Mononuclear cell (primary cell): ENCODE measurements around the gene MRS2. TPM values are rescaled to one million over a fixed set of nuclear protein-coding genes. Genes with fewer than 3 reads are reported as not detected.
"Not testable (repeated sequence)": the region's sequence is repeated elsewhere in the genome, so short reads cannot be mapped to it uniquely, and the experiment has no call there.

ENCODE experiments used
- H3K27me3 ChIP-seq: 2 replicates; pipeline ENCODE4 v1.6.0; 2011; ENCODE audit warnings: low read length, control low read depth; ENCODE audit not compliant: insufficient read depth
- H3K4me1 ChIP-seq: 2 replicates; pipeline ENCODE4 v1.5.1; 2011; ENCODE audit warnings: mild to moderate bottlenecking, low read length, control low read depth; ENCODE audit not compliant: insufficient read depth
- H3K4me3 ChIP-seq: 2 replicates; pipeline ENCODE4 v1.5.1; 2011; ENCODE audit warnings: mild to moderate bottlenecking, low read length, moderate library complexity
- H3K9me3 ChIP-seq: 2 replicates; pipeline ENCODE4 v1.5.1; 2011; ENCODE audit warnings: low read depth, mild to moderate bottlenecking, control low read depth, low read length
- total RNA-seq: library from RNA; depleted of rRNA; stranded (reverse); fragments of >200 nt; gene quantifications from one replicate; pipeline ENCODE4 v1.2.3, GENCODE V29; 2012

Gene MRS2, protein sequence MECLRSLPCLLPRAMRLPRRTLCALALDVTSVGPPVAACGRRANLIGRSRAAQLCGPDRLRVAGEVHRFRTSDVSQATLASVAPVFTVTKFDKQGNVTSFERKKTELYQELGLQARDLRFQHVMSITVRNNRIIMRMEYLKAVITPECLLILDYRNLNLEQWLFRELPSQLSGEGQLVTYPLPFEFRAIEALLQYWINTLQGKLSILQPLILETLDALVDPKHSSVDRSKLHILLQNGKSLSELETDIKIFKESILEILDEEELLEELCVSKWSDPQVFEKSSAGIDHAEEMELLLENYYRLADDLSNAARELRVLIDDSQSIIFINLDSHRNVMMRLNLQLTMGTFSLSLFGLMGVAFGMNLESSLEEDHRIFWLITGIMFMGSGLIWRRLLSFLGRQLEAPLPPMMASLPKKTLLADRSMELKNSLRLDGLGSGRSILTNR
- 6.7 TPM for total RNA-seq

DNA sequence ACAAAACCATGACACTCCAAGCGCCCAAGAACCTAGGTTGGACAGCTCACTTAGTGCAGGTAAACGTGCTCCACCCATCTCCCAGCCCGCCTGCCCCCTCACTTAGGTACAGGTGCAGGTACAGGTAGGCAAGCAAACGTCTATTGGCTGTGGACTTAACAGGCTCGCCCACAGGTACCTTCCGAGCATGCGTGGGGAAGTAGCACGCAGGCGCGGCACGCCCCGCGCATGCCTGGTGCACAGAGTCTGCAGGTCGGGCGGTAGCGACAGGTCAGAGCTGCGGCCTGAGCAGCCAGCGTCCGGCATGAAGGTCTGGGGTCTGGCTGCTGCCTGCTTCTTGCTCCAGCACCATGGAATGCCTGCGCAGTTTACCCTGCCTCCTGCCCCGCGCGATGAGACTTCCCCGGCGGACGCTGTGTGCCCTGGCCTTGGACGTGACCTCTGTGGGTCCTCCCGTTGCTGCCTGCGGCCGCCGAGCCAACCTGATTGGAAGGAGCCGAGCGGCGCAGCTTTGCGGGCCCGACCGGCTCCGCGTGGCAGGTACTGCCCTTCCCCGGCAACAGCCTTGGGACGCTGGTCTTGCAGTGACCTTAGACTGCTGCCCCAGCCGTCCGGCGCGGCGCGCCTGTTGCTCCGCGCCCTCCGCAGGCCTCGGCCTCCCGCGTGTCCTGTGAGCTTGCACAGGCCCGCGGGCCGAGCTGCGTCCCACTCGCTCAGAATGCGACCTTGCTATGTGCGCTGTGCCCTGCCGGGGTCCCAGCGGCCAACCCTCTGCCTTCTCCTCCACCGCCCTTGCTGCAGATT lies at the start of gene MRS2:
Gene MRS2 (plus strand): TSS at position 240 of the 804 bp plus-strand sequence. CDS start 111 bp downstream, at position 351.
- no peaks in the 10 kb centered on the region for H3K27me3 ChIP-seq
- no peaks in the 10 kb centered on the region for H3K9me3 ChIP-seq
- H3K4me3 ChIP-seq: peak within 1 kb of the TSS; percentile 77
- peaks cover 11% of the 10 kb centered on the region for H3K4me1 ChIP-seq

DNA sequence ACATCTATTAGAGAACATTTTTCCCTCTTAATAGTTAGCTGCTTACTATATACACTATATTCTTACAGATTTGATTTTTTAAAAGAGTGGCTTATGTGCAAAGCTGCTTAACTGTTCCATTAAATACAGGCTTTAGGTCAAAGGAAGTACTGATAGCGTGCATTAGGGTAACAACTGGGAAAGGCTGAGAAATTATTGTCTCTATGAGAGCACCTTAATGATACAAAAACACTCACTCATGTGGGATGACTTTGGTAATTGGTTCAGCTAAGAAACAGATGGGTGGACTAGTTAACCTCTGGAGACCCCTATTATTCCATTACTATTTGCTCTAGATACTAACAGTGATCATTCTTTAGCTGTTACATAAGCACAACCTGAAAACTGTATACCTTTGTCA lies 48.9 kb upstream of the MRS2 start:
- Histone ChIP-seq H3K9me3 (no peaks in the 10 kb centered on the region), H3K27me3 (peaks cover 23% of the 10 kb centered on the region), H3K4me1 (peaks cover 12% of the 10 kb centered on the region), H3K4me3 (no peak overlapping the region)

DNA sequence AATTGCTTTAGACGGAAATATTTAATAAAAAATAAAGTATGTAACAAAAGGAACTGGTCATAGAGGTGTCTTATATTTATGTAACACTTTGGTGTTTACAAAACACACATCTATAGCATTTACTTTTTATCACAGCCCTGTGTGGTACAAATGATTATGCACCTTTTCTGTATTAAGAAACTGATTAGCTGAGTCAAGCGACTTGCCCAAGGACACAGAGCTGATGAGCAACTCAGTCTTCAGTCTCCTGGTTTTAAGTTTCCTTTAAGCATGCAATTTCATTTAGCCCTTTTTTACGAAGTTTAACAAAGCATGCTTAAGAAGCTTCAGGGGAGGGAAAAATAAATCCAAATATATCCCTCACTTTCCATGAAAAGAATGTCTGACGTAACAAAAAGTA lies 47.3 kb upstream of the MRS2 start:
- H3K4me3 ChIP-seq: no peak overlapping the region
- peaks cover 22% of the 10 kb centered on the region for H3K4me1 ChIP-seq
- H3K27me3 ChIP-seq: peaks cover 23% of the 10 kb centered on the region
- no peaks in the 10 kb centered on the region for H3K9me3 ChIP-seq

DNA sequence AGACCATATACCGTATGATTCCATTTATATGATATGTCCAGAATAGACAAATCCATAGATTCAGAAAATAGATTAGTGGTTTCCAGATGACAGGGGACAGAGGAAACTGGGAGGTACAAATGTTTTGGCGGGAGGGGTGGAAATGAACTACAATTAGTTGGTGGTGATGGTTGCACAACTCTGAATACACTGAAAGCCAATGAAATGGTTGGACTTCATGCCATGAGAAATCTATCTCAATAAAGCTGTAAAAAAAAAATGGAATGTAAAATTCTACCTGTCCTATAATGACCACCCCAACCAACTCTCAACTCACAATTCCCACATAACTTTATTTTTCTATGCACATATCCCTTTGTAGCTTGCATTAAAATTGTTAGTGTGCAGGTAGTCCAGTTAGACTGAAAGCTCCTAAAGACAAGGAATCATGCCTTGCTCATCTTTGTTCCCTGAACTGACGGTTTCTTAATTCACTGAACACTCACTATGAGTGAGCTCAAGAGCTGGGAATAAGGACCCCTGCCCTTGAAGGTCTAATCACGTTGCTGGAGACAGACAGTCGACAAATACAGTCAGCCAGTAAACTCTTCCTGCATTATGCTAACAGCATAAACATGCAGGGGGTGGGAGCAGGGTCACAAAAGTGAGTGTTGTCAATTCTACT lies 46.3 kb upstream of the MRS2 start:
- no peaks in the 10 kb centered on the region for H3K9me3 ChIP-seq
- peaks cover 25% of the 10 kb centered on the region for H3K27me3 ChIP-seq
- no peak overlapping the region for H3K4me3 ChIP-seq
- peaks cover 22% of the 10 kb centered on the region for H3K4me1 ChIP-seq

DNA sequence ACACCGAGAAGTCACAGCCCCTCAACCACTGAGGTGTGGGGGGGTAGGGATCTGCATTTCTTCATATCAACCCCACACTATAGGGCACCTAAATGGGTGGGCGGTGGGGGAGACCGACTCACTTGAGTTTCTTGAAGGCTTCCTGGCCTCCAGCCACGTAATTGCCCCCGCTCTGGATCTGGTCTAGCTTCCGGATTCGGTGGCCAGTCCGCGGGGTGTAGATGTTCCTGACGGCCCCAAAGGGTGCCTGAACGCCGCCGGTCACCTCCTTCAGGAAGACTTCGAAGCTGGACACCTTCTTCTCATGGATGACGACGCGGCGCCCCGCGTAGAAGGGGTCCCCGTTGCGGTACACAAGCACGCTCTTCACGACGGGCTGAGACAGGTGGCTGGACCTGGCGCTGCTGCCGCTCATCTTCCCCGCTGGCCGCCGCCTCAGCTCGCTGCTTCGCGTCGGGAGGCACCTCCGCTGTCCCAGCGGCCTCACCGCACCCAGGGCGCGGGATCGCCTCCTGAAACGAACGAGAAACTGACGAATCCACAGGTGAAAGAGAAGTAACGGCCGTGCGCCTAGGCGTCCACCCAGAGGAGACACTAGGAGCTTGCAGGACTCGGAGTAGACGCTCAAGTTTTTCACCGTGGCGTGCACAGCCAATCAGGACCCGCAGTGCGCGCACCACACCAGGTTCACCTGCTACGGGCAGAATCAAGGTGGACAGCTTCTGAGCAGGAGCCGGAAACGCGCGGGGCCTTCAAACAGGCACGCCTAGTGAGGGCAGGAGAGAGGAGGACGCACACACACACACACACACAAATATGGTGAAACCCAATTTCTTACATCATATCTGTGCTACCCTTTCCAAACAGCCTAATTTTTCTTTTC lies 45.2 kb upstream of the MRS2 start, which contains the start of gene DCDC2:
Gene DCDC2 (minus strand): TSS at position 724 of the 883 bp plus-strand sequence. CDS start 309 bp downstream, at position 415.
- Histone ChIP-seq H3K4me1 (peaks cover 22% of the 10 kb centered on the region), H3K4me3 (peak within 1 kb of the TSS; percentile 2), H3K9me3 (no peaks in the 10 kb centered on the region), H3K27me3 (peaks cover 29% of the 10 kb centered on the region)

DNA sequence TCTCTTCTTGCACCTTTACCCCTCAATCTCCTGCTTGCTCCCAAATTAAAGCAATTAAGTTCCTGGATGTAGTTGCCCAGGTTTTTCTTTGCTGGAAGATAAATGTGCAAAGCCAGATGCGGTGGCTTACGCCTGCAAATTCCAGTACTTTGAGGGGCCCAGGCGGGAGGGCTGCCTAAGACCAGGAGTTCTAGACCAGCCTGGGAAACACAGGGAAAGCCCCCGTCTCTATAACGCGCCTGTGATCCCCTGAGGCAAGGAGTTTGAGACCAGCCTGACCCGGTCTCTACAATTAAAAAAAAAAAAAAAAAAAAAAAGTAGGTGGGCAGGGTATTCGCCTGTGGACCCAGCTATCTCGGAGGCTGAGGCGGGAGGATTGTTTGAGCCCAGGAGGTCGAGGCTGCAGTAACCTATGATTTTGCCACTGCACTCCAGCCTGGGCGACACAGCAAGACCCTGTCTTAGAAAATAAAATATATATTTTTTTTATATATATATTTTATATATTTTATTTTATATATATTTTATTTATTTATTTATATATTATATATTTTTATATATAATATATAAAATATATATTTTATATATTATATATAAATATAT lies 44.4 kb upstream of the MRS2 start:
- peaks cover 22% of the 10 kb centered on the region for H3K4me1 ChIP-seq
- H3K9me3 ChIP-seq: no peaks in the 10 kb centered on the region
- peak overlapping the region; percentile 2 for H3K4me3 ChIP-seq
- peaks cover 29% of the 10 kb centered on the region for H3K27me3 ChIP-seq

DNA sequence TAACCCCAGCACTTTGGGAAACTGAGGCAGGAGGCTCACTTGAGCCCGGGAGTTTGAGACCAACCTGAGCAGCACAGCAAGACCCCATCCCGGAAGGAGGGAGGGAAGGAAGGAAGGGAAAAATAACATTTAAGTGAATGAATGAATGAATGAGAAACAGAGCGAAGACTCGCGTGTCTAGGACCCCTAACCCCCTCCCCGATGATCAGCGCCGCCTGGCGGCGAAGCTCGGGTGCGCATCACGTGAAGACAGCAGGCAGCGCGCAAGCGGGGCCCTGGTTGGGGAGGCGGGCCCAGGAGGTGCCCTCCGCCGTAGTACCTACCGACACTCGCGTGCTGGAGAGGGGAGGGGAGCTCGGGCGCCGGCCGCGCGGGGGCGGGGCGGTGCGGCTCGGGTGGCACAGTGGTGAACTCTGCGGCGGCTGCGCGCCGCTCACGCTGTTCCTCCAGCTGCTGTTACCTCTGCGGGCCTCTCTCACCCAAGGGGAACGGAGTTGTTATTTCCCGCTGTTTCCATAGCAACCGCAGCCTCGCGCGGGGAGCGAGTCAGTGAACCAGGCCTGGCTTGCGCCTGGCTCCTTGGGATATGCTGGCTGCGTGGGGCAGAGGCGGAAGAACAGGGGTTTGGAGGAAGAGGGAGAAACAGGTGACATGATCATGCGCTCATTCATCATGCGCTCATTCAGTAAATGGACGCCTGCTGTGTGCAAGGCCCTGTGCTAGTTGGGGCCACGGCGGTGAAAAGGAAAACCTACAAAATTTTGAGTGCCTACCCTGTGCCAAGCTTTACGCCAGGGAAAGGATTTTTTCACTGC lies 42.9 kb upstream of the MRS2 start:
- Histone ChIP-seq H3K9me3 (no peaks in the 10 kb centered on the region), H3K4me3 (peak overlapping the region; percentile 12)

DNA sequence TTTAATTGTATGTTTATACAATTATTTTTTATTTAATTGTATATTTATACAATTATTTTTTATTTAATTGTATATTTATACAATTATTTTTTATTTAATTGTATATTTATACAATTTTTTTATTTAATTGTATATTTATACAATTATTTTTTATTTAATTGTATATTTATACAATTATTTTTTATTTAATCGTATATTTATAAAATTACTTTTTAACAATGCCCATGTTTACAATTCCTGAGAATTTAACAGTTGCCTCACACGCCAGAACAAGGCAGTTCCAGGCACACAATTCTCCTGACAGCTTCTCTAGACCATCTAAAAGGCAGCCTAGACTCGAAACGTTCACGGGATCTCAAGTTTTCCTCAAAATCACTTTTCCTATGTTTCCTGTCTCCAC lies 40.4 kb upstream of the MRS2 start:
- H3K4me3 ChIP-seq, H3K9me3 ChIP-seq: not testable (repeated sequence)
- Histone ChIP-seq H3K4me1 (peaks cover 21% of the 10 kb centered on the region), H3K27me3 (peaks cover 20% of the 10 kb centered on the region)

More for the DNA sequence above, 42.9 kb upstream of the MRS2 start:
- H3K4me1 ChIP-seq: peaks cover 22% of the 10 kb centered on the region
- peaks cover 35% of the 10 kb centered on the region for H3K27me3 ChIP-seq

DNA sequence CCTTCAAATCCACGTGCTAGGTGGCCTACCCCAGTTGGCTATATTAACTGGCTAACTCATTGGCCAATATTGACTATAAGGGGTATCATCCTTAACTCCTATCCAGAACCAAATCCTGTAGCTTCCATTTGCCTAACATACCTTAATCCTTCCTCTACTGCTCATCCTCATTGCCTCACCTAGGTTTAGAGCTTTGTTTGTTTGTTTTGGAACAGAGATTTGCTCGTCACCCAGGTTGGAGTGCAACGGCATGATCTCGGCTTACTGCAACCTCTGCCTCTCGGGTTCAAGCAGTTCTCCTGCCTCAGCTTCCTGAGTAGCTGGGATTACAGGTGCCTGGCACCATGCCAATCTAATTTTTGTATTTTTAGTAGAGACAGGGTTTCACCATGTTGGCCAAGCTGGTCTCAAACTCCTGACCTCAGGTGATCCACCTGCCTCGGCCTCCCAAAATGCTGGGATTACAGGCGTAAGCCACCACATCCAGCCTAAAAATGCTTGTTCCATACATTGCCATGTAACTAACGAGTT lies 37.6 kb upstream of the MRS2 start:
- not testable (repeated sequence) for H3K4me3 ChIP-seq, H3K9me3 ChIP-seq

DNA sequence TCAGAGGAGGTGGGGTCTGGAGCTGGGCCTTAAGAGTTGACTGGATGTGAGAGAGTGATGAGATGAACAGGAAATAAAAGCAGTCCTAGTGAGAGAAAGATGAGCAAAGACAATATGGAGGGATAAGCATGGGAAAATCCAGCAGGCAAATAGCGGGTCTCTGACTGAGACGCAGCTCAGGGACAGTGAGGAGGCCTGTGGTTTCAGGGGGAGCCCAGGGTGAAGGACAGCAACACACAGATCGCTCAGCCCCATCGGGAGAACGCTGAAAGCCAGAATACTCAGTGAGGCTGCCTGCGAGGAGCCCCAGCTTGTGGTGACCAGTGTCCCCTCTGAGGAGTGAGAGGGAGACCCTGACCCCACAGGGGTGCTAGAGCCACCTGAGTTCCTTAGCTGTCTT lies 28.1 kb upstream of the MRS2 start:
- no peaks in the 10 kb centered on the region for H3K4me1 ChIP-seq
- no peak overlapping the region for H3K4me3 ChIP-seq
- H3K9me3 ChIP-seq: no peaks in the 10 kb centered on the region
- no peaks in the 10 kb centered on the region for H3K27me3 ChIP-seq

More for the DNA sequence above, 37.6 kb upstream of the MRS2 start:
- not testable (repeated sequence) for H3K4me1 ChIP-seq
- peaks cover 12% of the 10 kb centered on the region for H3K27me3 ChIP-seq

DNA sequence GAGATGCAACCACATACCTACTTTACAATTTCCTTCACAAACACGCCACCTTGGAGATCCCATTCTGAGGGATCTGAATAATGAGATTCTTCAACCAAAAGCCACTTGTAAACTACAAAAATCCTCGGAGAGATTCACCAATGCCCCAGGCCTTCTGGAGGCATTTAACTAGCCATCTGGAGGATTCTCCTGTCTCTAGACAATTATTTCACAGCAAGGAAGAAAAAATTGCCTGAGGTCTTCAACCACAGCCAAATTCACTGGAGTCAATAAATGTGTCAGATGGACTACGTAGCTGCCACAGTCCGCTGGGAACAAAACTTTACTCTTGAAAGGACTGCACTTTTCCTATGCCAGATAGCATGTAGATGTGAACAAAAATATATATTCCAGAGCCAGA lies 25.9 kb upstream of the MRS2 start:
- Histone ChIP-seq H3K9me3 (no peaks in the 10 kb centered on the region), H3K4me1 (no peaks in the 10 kb centered on the region), H3K4me3 (no peak overlapping the region), H3K27me3 (no peaks in the 10 kb centered on the region)

DNA sequence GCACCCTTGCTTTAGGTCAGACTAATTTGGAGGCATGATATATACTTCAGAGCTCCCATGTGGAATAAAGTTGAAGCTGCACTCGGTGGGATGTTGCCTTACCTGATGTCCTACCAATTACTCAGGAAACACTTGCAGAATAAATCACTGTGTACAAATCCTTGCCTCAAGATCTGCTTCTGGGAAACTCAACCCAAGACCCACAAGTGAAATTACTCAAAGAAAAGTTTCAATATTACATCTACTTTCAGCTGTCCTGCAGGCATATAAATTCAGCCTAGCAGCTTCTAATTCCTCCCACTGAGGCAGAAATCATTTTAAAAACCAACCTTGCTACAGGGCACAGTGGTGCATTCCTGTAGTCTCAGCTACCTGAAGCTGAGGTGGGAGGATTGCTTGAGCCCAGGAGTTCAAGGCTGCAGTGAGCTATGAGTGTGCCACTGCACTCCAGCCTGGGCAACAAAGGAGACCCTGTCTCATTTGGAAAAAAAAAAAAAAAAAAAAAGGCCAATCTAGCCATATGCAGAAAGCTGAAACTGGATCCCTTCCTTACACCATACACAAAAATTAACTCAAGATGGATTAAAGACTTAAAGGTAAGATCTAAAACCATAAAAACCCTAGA lies 24.2 kb upstream of the MRS2 start:
- Histone ChIP-seq H3K4me1 (no peaks in the 10 kb centered on the region), H3K27me3 (no peaks in the 10 kb centered on the region), H3K4me3 (no peak overlapping the region), H3K9me3 (no peaks in the 10 kb centered on the region)
